ENCODE data around the gene MAN1C1. TPM values are rescaled to one million over a fixed set of nuclear protein-coding genes. Genes with fewer than 3 reads are reported as not detected.

Gene MAN1C1
- total and polyA plus RNA-seq, 4 donors, result 2.8 to 32.2 (median 14.5) TPM

GRCh38 chr1:25758466-25759070 is 142.0 kb downstream of the MAN1C1 start:
- ATAC-seq (ENCODE audit: low FRiP score) (no peak), DNase-seq (no peak)
- H3K27me3 ChIP-seq (ENCODE audit: control insufficient read depth in 1 of 2, insufficient read depth in 2 of 2, low read length in 1 of 2), result no peaks in the 10 kb centered on the region
- H3K27ac ChIP-seq (ENCODE audit: low read depth in 1 of 2, low read length in 2 of 2), result no peak overlapping the region
- H3K9me3 ChIP-seq (ENCODE audit: control insufficient read depth, low read length), result no peaks in the 10 kb centered on the region
- WGBS, 2 donors, result 92 to 94% methylated on average over 15 of the region's 15 CpGs
- no peaks in the 10 kb centered on the region for H3K36me3 ChIP-seq (ENCODE audit: control insufficient read depth in 1 of 2, insufficient read depth in 2 of 2, low read length in 1 of 2)
- no peak overlapping the region for H3K4me3 ChIP-seq (ENCODE audit: low read length in 2 of 2)
- H3K4me1 ChIP-seq (ENCODE audit: control insufficient read depth in 1 of 2, insufficient read depth in 2 of 2, low read length in 2 of 2), result no peaks in the 10 kb centered on the region
- intact Hi-C loops (cut with DNase I), result no loop called here

GRCh38 chr1:25760122-25760719 is 143.6 kb downstream of the MAN1C1 start:
- intact Hi-C loops (cut with DNase I), result no loop called here
- ATAC-seq (ENCODE audit: low FRiP score) (no peak), DNase-seq (no peak)
- 95 to 96% methylated on average over 11 of the region's 11 CpGs for WGBS, 2 donors
- no peaks in the 10 kb centered on the region for H3K36me3 ChIP-seq (ENCODE audit: control insufficient read depth in 1 of 2, insufficient read depth in 2 of 2, low read length in 1 of 2)
- no peaks in the 10 kb centered on the region for H3K9me3 ChIP-seq (ENCODE audit: control insufficient read depth, low read length)
- no peak overlapping the region for H3K4me3 ChIP-seq (ENCODE audit: low read length in 2 of 2)
- no peak overlapping the region for H3K27ac ChIP-seq (ENCODE audit: low read depth in 1 of 2, low read length in 2 of 2)
- no peaks in the 10 kb centered on the region for H3K27me3 ChIP-seq (ENCODE audit: control insufficient read depth in 1 of 2, insufficient read depth in 2 of 2, low read length in 1 of 2)
- H3K4me1 ChIP-seq (ENCODE audit: control insufficient read depth in 1 of 2, insufficient read depth in 2 of 2, low read length in 2 of 2), result no peaks in the 10 kb centered on the region

- Histone ChIP-seq H3K4me1 (ENCODE audit: control insufficient read depth in 1 of 2, insufficient read depth in 2 of 2, low read length in 2 of 2) (no peaks in the 10 kb centered on the region), H3K27ac (ENCODE audit: low read depth in 1 of 2, low read length in 2 of 2) (no peak overlapping the region), H3K36me3 (ENCODE audit: control insufficient read depth in 1 of 2, insufficient read depth in 2 of 2, low read length in 1 of 2) (no peaks in the 10 kb centered on the region), H3K27me3 (ENCODE audit: control insufficient read depth in 1 of 2, insufficient read depth in 2 of 2, low read length in 1 of 2) (no peaks in the 10 kb centered on the region), H3K9me3 (ENCODE audit: control insufficient read depth, low read length) (no peaks in the 10 kb centered on the region), H3K4me3 (ENCODE audit: low read length in 2 of 2) (no peak overlapping the region)
- ATAC-seq (ENCODE audit: low FRiP score), result no peak
- no peak for DNase-seq
- intact Hi-C loops (cut with DNase I), result no loop called here
- WGBS, 2 donors, result 81 to 86% methylated on average over 5 of the region's 5 CpGs
Observed at GRCh38 chr1:25760871-25761270, 144.3 kb downstream of the MAN1C1 start.

- Histone ChIP-seq H3K36me3 (ENCODE audit: control insufficient read depth in 1 of 2, insufficient read depth in 2 of 2, low read length in 1 of 2) (no peaks in the 10 kb centered on the region), H3K4me3 (ENCODE audit: low read length in 2 of 2) (no peak overlapping the region), H3K4me1 (ENCODE audit: control insufficient read depth in 1 of 2, insufficient read depth in 2 of 2, low read length in 2 of 2) (no peaks in the 10 kb centered on the region), H3K27ac (ENCODE audit: low read depth in 1 of 2, low read length in 2 of 2) (no peak overlapping the region), H3K9me3 (ENCODE audit: control insufficient read depth, low read length) (no peaks in the 10 kb centered on the region), H3K27me3 (ENCODE audit: control insufficient read depth in 1 of 2, insufficient read depth in 2 of 2, low read length in 1 of 2) (no peaks in the 10 kb centered on the region)
- ATAC-seq (ENCODE audit: low FRiP score), result no peak
- intact Hi-C loops (cut with DNase I), result no loop called here
- DNase-seq, result no peak
- WGBS, 2 donors, result 93 to 94% methylated on average over 10 of the region's 10 CpGs
Observed at GRCh38 chr1:25763493-25763892, 146.9 kb downstream of the MAN1C1 start.

- 46 to 55% methylated on average over 8 of the region's 8 CpGs for WGBS, 2 donors
- Histone ChIP-seq H3K4me1 (ENCODE audit: control insufficient read depth in 1 of 2, insufficient read depth in 2 of 2, low read length in 2 of 2) (no peaks in the 10 kb centered on the region), H3K36me3 (ENCODE audit: control insufficient read depth in 1 of 2, insufficient read depth in 2 of 2, low read length in 1 of 2) (no peaks in the 10 kb centered on the region), H3K27ac (ENCODE audit: low read depth in 1 of 2, low read length in 2 of 2) (no peak overlapping the region), H3K9me3 (ENCODE audit: control insufficient read depth, low read length) (no peaks in the 10 kb centered on the region), H3K27me3 (ENCODE audit: control insufficient read depth in 1 of 2, insufficient read depth in 2 of 2, low read length in 1 of 2) (no peaks in the 10 kb centered on the region), H3K4me3 (ENCODE audit: low read length in 2 of 2) (no peak overlapping the region)
- ATAC-seq (ENCODE audit: low FRiP score) (no peak), DNase-seq (no peak)
- intact Hi-C loops (cut with DNase I), result no loop called here
Observed at GRCh38 chr1:25765136-25765922, 148.7 kb downstream of the MAN1C1 start.

GRCh38 chr1:25765923-25766589 is 149.5 kb downstream of the MAN1C1 start:
- intact Hi-C loops (cut with DNase I), result no loop called here
- Histone ChIP-seq H3K36me3 (ENCODE audit: control insufficient read depth in 1 of 2, insufficient read depth in 2 of 2, low read length in 1 of 2) (no peaks in the 10 kb centered on the region), H3K27ac (ENCODE audit: low read depth in 1 of 2, low read length in 2 of 2) (no peak overlapping the region), H3K4me1 (ENCODE audit: control insufficient read depth in 1 of 2, insufficient read depth in 2 of 2, low read length in 2 of 2) (no peaks in the 10 kb centered on the region), H3K27me3 (ENCODE audit: control insufficient read depth in 1 of 2, insufficient read depth in 2 of 2, low read length in 1 of 2) (no peaks in the 10 kb centered on the region), H3K9me3 (ENCODE audit: control insufficient read depth, low read length) (no peaks in the 10 kb centered on the region), H3K4me3 (ENCODE audit: low read length in 2 of 2) (no peak overlapping the region)
- DNase-seq (no peak), ATAC-seq (ENCODE audit: low FRiP score) (no peak)
- WGBS, 2 donors, result 54 to 59% methylated on average over 13 of the region's 13 CpGs

- no peak for ATAC-seq (ENCODE audit: low FRiP score)
Observed at GRCh38 chr1:25766721-25767436, 150.3 kb downstream of the MAN1C1 start.

GRCh38 chr1:25767437-25767770 is 150.8 kb downstream of the MAN1C1 start:
- Histone ChIP-seq H3K4me1 (ENCODE audit: control insufficient read depth in 1 of 2, insufficient read depth in 2 of 2, low read length in 2 of 2) (no peaks in the 10 kb centered on the region), H3K4me3 (ENCODE audit: low read length in 2 of 2) (no peak overlapping the region), H3K36me3 (ENCODE audit: control insufficient read depth in 1 of 2, insufficient read depth in 2 of 2, low read length in 1 of 2) (no peaks in the 10 kb centered on the region), H3K27ac (ENCODE audit: low read depth in 1 of 2, low read length in 2 of 2) (no peak overlapping the region), H3K9me3 (ENCODE audit: control insufficient read depth, low read length) (no peaks in the 10 kb centered on the region), H3K27me3 (ENCODE audit: control insufficient read depth in 1 of 2, insufficient read depth in 2 of 2, low read length in 1 of 2) (no peaks in the 10 kb centered on the region)
- no peak for DNase-seq
- ATAC-seq (ENCODE audit: low FRiP score), result no peak
- intact Hi-C loops (cut with DNase I), result no loop called here

More at GRCh38 chr1:25766721-25767436, 150.3 kb downstream of the MAN1C1 start:
- 56 to 57% methylated on average over 13 of the region's 13 CpGs for WGBS, 2 donors
- no peak for DNase-seq
- H3K4me1 ChIP-seq (ENCODE audit: control insufficient read depth in 1 of 2, insufficient read depth in 2 of 2, low read length in 2 of 2), result no peaks in the 10 kb centered on the region
- no peaks in the 10 kb centered on the region for H3K27me3 ChIP-seq (ENCODE audit: control insufficient read depth in 1 of 2, insufficient read depth in 2 of 2, low read length in 1 of 2)
- no peaks in the 10 kb centered on the region for H3K36me3 ChIP-seq (ENCODE audit: control insufficient read depth in 1 of 2, insufficient read depth in 2 of 2, low read length in 1 of 2)
- no peak overlapping the region for H3K27ac ChIP-seq (ENCODE audit: low read depth in 1 of 2, low read length in 2 of 2)
- H3K9me3 ChIP-seq (ENCODE audit: control insufficient read depth, low read length), result no peaks in the 10 kb centered on the region
- intact Hi-C loops (cut with DNase I), result no loop called here
- H3K4me3 ChIP-seq (ENCODE audit: low read length in 2 of 2), result no peak overlapping the region

Measured in aorta (tissue), 5 donors.